ACC112 (cell line): ENCODE measurements around the gene OLIG1.

ENCODE experiments used
- H2AFZ ChIP-seq: fragments of 200-600 bp; sonication (generic); one replicate; pipeline ENCODE4 v1.6.0; 2017; ENCODE audit warnings: antibody characterized with exemption, low read length; ENCODE audit not compliant: unreplicated experiment
- H3K27ac ChIP-seq: fragments of 200-600 bp; sonication (generic); 2 replicates; pipeline ENCODE4 v1.5.1; 2014; ENCODE audit warnings: low read depth, mild to moderate bottlenecking, antibody characterized with exemption, low read length, moderate library complexity
- H3K27me3 ChIP-seq: fragments of 200-600 bp; sonication (generic); 2 replicates; pipeline ENCODE4 v1.6.1; 2014; ENCODE audit warnings: mild to moderate bottlenecking, antibody characterized with exemption, low read length, moderate library complexity, mixed read lengths; ENCODE audit not compliant: insufficient read depth
- H3K36me3 ChIP-seq: fragments of 200-600 bp; sonication (generic); 2 replicates; pipeline ENCODE4 v1.6.1; 2016; ENCODE audit warnings: mild to moderate bottlenecking, antibody characterized with exemption, low read length, moderate library complexity, mixed read lengths; ENCODE audit not compliant: insufficient read depth
- H3K4me1 ChIP-seq: fragments of 200-600 bp; sonication (generic); one replicate; pipeline ENCODE4 v1.6.1; 2016; ENCODE audit warnings: low read length, mixed read lengths; ENCODE audit not compliant: insufficient read depth, unreplicated experiment, control insufficient read depth
- H3K4me3 ChIP-seq: fragments of 200-600 bp; sonication (generic); 2 replicates; pipeline ENCODE4 v1.5.1; 2014; ENCODE audit warnings: mild to moderate bottlenecking, low read depth, low read length
- H3K79me2 ChIP-seq: fragments of 200-600 bp; sonication (generic); one replicate; pipeline ENCODE4 v1.6.0; 2016; ENCODE audit warnings: low read length; ENCODE audit not compliant: control insufficient read depth, unreplicated experiment, insufficient read depth

Gene OLIG1

GRCh38 chr21:33073636-33074035 lies 3.7 kb downstream of the OLIG1 start:
- Histone ChIP-seq H3K27me3 (peaks cover 95% of the 10 kb centered on the region), H2AFZ (no peak overlapping the region), H3K4me1 (no peaks in the 10 kb centered on the region)

GRCh38 chr21:33075128-33075527 lies 5.2 kb downstream of the OLIG1 start:
- no peaks in the 10 kb centered on the region for H3K79me2 ChIP-seq
- no peaks in the 10 kb centered on the region for H3K4me1 ChIP-seq
- no peaks in the 10 kb centered on the region for H3K36me3 ChIP-seq
- no peak overlapping the region for H3K4me3 ChIP-seq
- peaks cover 80% of the 10 kb centered on the region for H3K27me3 ChIP-seq
- H2AFZ ChIP-seq = no peak overlapping the region
- no peak overlapping the region for H3K27ac ChIP-seq

More at GRCh38 chr21:33073636-33074035, 3.7 kb downstream of the OLIG1 start:
- Histone ChIP-seq H3K79me2 (no peaks in the 10 kb centered on the region), H3K27ac (no peak overlapping the region), H3K36me3 (no peaks in the 10 kb centered on the region), H3K4me3 (no peak overlapping the region)

GRCh38 chr21:33075596-33076195 lies 5.8 kb downstream of the OLIG1 start:
- H3K27me3 ChIP-seq = peaks cover 76% of the 10 kb centered on the region
- H3K4me1 ChIP-seq = no peaks in the 10 kb centered on the region

GRCh38 chr21:33076600-33077329 lies 6.8 kb downstream of the OLIG1 start:
- peaks cover 65% of the 10 kb centered on the region for H3K27me3 ChIP-seq
- H2AFZ ChIP-seq = no peak overlapping the region
- H3K79me2 ChIP-seq = no peaks in the 10 kb centered on the region
- no peaks in the 10 kb centered on the region for H3K4me1 ChIP-seq
- H3K27ac ChIP-seq = no peak overlapping the region
- H3K4me3 ChIP-seq = no peak overlapping the region
- no peaks in the 10 kb centered on the region for H3K36me3 ChIP-seq

More at GRCh38 chr21:33075596-33076195, 5.8 kb downstream of the OLIG1 start:
- Histone ChIP-seq H2AFZ (no peak overlapping the region), H3K79me2 (no peaks in the 10 kb centered on the region), H3K4me3 (no peak overlapping the region), H3K36me3 (no peaks in the 10 kb centered on the region), H3K27ac (no peak overlapping the region)

- H3K4me1 ChIP-seq = no peaks in the 10 kb centered on the region
These were observed 9.1 kb downstream of the OLIG1 start for GRCh38 chr21:33078907-33079582.

GRCh38 chr21:33080376-33080775 lies 10.4 kb downstream of the OLIG1 start:
- Histone ChIP-seq H2AFZ (no peak overlapping the region), H3K4me3 (no peak overlapping the region), H3K4me1 (no peaks in the 10 kb centered on the region), H3K36me3 (no peaks in the 10 kb centered on the region), H3K79me2 (no peaks in the 10 kb centered on the region), H3K27me3 (peaks cover 41% of the 10 kb centered on the region), H3K27ac (no peak overlapping the region)

More at GRCh38 chr21:33078907-33079582, 9.1 kb downstream of the OLIG1 start:
- Histone ChIP-seq H3K27ac (no peak overlapping the region), H3K4me3 (no peak overlapping the region), H3K27me3 (peaks cover 44% of the 10 kb centered on the region), H3K79me2 (no peaks in the 10 kb centered on the region), H3K36me3 (no peaks in the 10 kb centered on the region), H2AFZ (no peak overlapping the region)

- Histone ChIP-seq H3K4me3 (no peak overlapping the region), H3K27ac (no peak overlapping the region), H3K27me3 (peaks cover 40% of the 10 kb centered on the region), H3K36me3 (no peaks in the 10 kb centered on the region), H3K4me1 (no peaks in the 10 kb centered on the region), H2AFZ (no peak overlapping the region), H3K79me2 (no peaks in the 10 kb centered on the region)
These were observed 10.8 kb downstream of the OLIG1 start for GRCh38 chr21:33080776-33081175.

GRCh38 chr21:33088384-33088783 lies 18.4 kb downstream of the OLIG1 start:
- Histone ChIP-seq H3K4me1 (no peaks in the 10 kb centered on the region), H3K36me3 (no peaks in the 10 kb centered on the region), H3K79me2 (no peaks in the 10 kb centered on the region), H3K27me3 (peaks cover 81% of the 10 kb centered on the region), H2AFZ (no peak overlapping the region), H3K4me3 (no peak overlapping the region), H3K27ac (no peak overlapping the region)

- Histone ChIP-seq H3K4me1 (no peaks in the 10 kb centered on the region), H3K4me3 (no peak overlapping the region), H3K36me3 (no peaks in the 10 kb centered on the region), H3K27me3 (peaks cover 74% of the 10 kb centered on the region), H3K79me2 (no peaks in the 10 kb centered on the region), H2AFZ (no peak overlapping the region), H3K27ac (no peak overlapping the region)
These were observed 19.6 kb downstream of the OLIG1 start for GRCh38 chr21:33089395-33090119.

GRCh38 chr21:33096426-33096825 lies 26.5 kb downstream of the OLIG1 start:
- Histone ChIP-seq H3K79me2 (no peaks in the 10 kb centered on the region), H3K27ac (no peak overlapping the region), H3K4me1 (no peaks in the 10 kb centered on the region), H2AFZ (no peak overlapping the region), H3K36me3 (no peaks in the 10 kb centered on the region), H3K27me3 (peaks cover 65% of the 10 kb centered on the region), H3K4me3 (no peak overlapping the region)
